ENCODE measurements around the gene SPON2. TPM values are rescaled to one million over a fixed set of nuclear protein-coding genes. Genes with fewer than 3 reads are reported as not detected.

Gene SPON2
- 3.1 and 4.0 TPM in 2 replicates for total RNA-seq (2022)
- Bru-seq, nascent RNA, result percentile 21 among the genes with signal in this experiment
- percentile 22 among the genes with signal in this experiment for BruChase-seq, experiment 1, labeled RNA remaining after a 2-hour chase
- BruChase-seq, experiment 2, labeled RNA remaining after a 6-hour chase, result percentile 30 among the genes with signal in this experiment
- long read RNA-seq, partial matches to known transcripts, result 0 of 1 reads
- long read RNA-seq, other reads (novel, unspliced or antisense), result 1 of 1 reads

DNA sequence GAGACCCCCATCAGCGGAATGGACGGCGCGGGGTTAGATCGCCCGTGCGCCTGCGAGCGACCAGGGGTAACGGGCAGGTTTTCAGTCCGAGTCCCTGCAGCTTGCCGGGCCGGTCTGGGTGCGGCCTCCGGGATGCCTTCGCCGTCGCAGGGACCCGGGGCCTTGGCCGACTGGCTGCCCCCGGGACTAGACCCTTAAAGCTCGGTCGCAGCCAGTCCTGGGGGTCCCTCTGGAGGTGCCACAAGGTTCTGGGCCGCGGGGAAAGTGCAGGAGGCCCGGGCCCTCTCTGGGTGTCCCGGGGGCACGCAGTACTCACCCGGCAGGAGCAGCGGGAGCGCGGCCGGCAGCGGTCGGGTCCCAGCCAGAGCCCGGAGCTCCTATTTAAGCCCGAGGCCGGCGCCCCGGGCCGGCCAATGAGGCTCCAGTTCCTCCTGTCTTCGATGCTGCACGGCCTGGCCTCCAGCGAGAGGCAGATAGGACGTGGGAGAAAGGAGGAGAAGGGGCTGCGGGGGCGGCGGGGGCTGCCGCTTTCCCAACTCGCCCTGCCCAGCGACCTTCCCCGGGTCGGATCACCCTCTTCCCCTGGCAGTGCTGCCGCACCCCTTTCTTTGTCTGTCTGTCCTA is at the start of gene SPON2:
SPON2 (minus strand) TSS at position 356 of the 624 bp plus-strand sequence.
- peak in 1 of 2 experiments; percentile 26 for DNase-seq
- Mint-ChIP-seq H3K27ac (ENCODE audit: unreplicated experiment) (peak within 1 kb of the TSS; percentile 64), H3K36me3 (ENCODE audit: insufficient read depth, unreplicated experiment) (peaks cover 4% of the 10 kb centered on the region), H3K4me3 (ENCODE audit: unreplicated experiment) (no peak within 1 kb of the TSS), H3K4me1 (ENCODE audit: low read depth, unreplicated experiment) (no peaks in the 10 kb centered on the region), H3K9me3 (ENCODE audit: unreplicated experiment) (no peaks in the 10 kb centered on the region), H3K27me3 (ENCODE audit: insufficient read depth, unreplicated experiment) (no peaks in the 10 kb centered on the region)
- H3K4me3 ChIP-seq (ENCODE audit: low read depth, low read length), result no peak within 1 kb of the TSS
- H3K9me3 ChIP-seq, result no peaks in the 10 kb centered on the region
- BruUV-seq (replicated peaks), result no TSS peak
- no peaks in the 10 kb centered on the region for H3K27me3 ChIP-seq (replicated peaks; ENCODE audit: control insufficient read depth, insufficient read depth, low read length)
- CTCF ChIA-PET, result no interaction called here
- no peaks in the 10 kb centered on the region for H3K36me3 ChIP-seq (ENCODE audit: control insufficient read depth, insufficient read depth, low read length)
- POLR2A ChIA-PET, result no interaction called here
- intact Hi-C loops (cut with micrococcal nuclease; ENCODE audit: unreplicated experiment), result no loop called here
- TF ChIP-seq, protein P1, sequence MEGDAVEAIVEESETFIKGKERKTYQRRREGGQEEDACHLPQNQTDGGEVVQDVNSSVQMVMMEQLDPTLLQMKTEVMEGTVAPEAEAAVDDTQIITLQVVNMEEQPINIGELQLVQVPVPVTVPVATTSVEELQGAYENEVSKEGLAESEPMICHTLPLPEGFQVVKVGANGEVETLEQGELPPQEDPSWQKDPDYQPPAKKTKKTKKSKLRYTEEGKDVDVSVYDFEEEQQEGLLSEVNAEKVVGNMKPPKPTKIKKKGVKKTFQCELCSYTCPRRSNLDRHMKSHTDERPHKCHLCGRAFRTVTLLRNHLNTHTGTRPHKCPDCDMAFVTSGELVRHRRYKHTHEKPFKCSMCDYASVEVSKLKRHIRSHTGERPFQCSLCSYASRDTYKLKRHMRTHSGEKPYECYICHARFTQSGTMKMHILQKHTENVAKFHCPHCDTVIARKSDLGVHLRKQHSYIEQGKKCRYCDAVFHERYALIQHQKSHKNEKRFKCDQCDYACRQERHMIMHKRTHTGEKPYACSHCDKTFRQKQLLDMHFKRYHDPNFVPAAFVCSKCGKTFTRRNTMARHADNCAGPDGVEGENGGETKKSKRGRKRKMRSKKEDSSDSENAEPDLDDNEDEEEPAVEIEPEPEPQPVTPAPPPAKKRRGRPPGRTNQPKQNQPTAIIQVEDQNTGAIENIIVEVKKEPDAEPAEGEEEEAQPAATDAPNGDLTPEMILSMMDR (IDR thresholded peaks at IDR 0.05; ENCODE audit: insufficient read depth in 1 of 2, low read depth in 1 of 2, low read length in 1 of 2, severe bottlenecking in 1 of 2, unreplicated experiment in 1 of 2), result no peak
- peaks cover 16% of the 10 kb centered on the region for H3K4me1 ChIP-seq

DNA sequence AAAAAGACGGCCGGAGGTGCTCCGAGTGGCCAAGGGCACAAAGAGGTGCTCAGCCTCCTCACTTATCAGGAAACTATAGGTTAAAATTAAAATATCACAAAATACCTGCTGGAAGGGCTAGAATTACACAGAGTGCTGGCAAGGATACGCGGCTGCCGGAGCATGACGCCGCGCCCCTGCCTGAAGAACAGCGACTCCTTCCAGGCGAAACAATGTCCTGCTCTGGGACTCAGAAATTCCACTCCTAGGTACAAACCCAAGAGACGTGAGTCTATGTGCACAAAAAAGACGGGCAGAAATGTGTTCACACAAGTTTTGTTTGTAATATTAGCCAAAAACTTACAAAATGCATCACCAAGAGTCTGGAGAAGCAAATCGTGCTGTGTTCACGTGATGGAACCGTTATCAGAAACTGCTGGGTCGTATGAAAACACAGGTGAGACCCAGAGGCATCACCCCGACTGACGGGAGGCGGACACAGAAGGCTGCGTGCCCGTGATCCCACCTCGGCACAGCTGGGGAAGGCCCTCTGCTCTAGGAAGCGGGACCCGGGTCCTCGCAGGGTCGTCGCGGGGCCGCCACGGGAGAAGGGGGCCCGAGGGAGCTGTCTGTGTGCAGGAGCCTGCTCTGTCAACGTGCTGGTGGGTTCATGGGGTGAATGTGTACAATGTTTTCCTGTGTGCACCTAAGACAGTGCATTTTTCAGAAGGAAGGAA is 48.9 kb upstream of the SPON2 start:
- POLR2A ChIA-PET, result no interaction called here
- BruUV-seq (replicated peaks), result no TSS peak

DNA sequence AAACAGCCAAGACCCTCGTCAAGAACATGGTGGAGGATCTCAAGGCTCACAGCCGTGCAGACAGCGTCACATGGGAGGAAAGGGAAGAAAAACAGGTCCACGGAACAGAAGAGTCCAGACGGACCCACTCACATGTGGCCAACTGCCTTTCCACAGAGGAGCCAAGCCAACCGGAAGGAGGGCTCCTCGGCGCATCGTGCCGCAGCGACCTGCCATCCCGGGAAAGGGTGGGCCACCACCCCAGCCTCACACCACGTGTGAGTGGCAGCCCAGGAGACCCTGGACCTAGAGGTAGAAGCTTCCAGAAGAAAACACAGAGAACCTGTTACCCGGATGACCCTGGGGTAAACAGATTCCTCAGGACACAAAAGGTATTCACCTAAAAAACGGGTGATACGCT is 48.2 kb upstream of the SPON2 start:
- BruUV-seq (replicated peaks), result no TSS peak
- POLR2A ChIA-PET, result no interaction called here
- H3K4me1 ChIP-seq, result no peaks in the 10 kb centered on the region
- Mint-ChIP-seq H3K36me3 (ENCODE audit: insufficient read depth, unreplicated experiment) (peaks cover 61% of the 10 kb centered on the region), H3K27me3 (ENCODE audit: insufficient read depth, unreplicated experiment) (no peaks in the 10 kb centered on the region), H3K4me1 (ENCODE audit: low read depth, unreplicated experiment) (no peaks in the 10 kb centered on the region), H3K9me3 (ENCODE audit: unreplicated experiment) (no peaks in the 10 kb centered on the region), H3K4me3 (ENCODE audit: unreplicated experiment) (no peak overlapping the region), H3K27ac (ENCODE audit: unreplicated experiment) (no peak overlapping the region)
- peaks cover 5% of the 10 kb centered on the region for H3K36me3 ChIP-seq (ENCODE audit: control insufficient read depth, insufficient read depth, low read length)
- TF ChIP-seq, protein P1 (IDR thresholded peaks at IDR 0.05; ENCODE audit: insufficient read depth in 1 of 2, low read depth in 1 of 2, low read length in 1 of 2, severe bottlenecking in 1 of 2, unreplicated experiment in 1 of 2), result no peak
- H3K27me3 ChIP-seq (replicated peaks; ENCODE audit: control insufficient read depth, insufficient read depth, low read length), result no peaks in the 10 kb centered on the region
- CTCF ChIA-PET, result no interaction called here
- no peak for DNase-seq
- intact Hi-C loops (cut with micrococcal nuclease; ENCODE audit: unreplicated experiment), result no loop called here
- no peaks in the 10 kb centered on the region for H3K9me3 ChIP-seq
- no peak overlapping the region for H3K4me3 ChIP-seq (ENCODE audit: low read depth, low read length)

More for the DNA sequence above, 48.9 kb upstream of the SPON2 start:
- H3K4me3 Mint-ChIP-seq (ENCODE audit: unreplicated experiment), result no peak overlapping the region
- TF ChIP-seq, protein P1 (IDR thresholded peaks at IDR 0.05; ENCODE audit: insufficient read depth in 1 of 2, low read depth in 1 of 2, low read length in 1 of 2, severe bottlenecking in 1 of 2, unreplicated experiment in 1 of 2), result no peak
- DNase-seq, result no peak
- H3K9me3 Mint-ChIP-seq (ENCODE audit: unreplicated experiment), result no peaks in the 10 kb centered on the region
- no peaks in the 10 kb centered on the region for H3K4me1 Mint-ChIP-seq (ENCODE audit: low read depth, unreplicated experiment)
- no peaks in the 10 kb centered on the region for H3K27me3 Mint-ChIP-seq (ENCODE audit: insufficient read depth, unreplicated experiment)
- peaks cover 68% of the 10 kb centered on the region for H3K36me3 Mint-ChIP-seq (ENCODE audit: insufficient read depth, unreplicated experiment)
- Histone ChIP-seq H3K4me3 (ENCODE audit: low read depth, low read length) (no peak overlapping the region), H3K36me3 (ENCODE audit: control insufficient read depth, insufficient read depth, low read length) (peaks cover 5% of the 10 kb centered on the region), H3K9me3 (no peaks in the 10 kb centered on the region), H3K4me1 (no peaks in the 10 kb centered on the region), H3K27me3 (replicated peaks; ENCODE audit: control insufficient read depth, insufficient read depth, low read length) (no peaks in the 10 kb centered on the region)
- CTCF ChIA-PET, result no interaction called here
- no peak overlapping the region for H3K27ac Mint-ChIP-seq (ENCODE audit: unreplicated experiment)
- intact Hi-C loops (cut with micrococcal nuclease; ENCODE audit: unreplicated experiment), result no loop called here
